Heart left ventricle (tissue), 16 donors: Measurements from ENCODE around the gene HID1. TPM values are rescaled to one million over a fixed set of nuclear protein-coding genes. Genes with fewer than 3 reads are reported as not detected.

Source experiments
- ATAC-seq, 4 donors: fragments of 200-7000 bp; cut with Tn5 transposase; one replicate each; pipeline ENCODE4 v1.9.1; 2020 to 2022; ENCODE audit warnings: moderate library complexity in 4 of 4, mild to moderate bottlenecking in 3 of 4, moderate number of reproducible peaks in 1 of 4
- DNase-seq, 5 donors: peaks; one replicate each; pipeline ENCODE4 v3.0.0-alpha.2; 2020
- H3K27ac ChIP-seq, 12 donors: fragments of 200-600 bp; sonication (generic) in 4 of 12; one replicate each; pipeline versions ENCODE4 v1.5.0 to v1.8.0; 2016 to 2022; ENCODE audit warnings: mild to moderate bottlenecking in 2 of 12
- H3K27me3 ChIP-seq, 9 donors: fragments of 200-600 bp; sonication (generic) in 2 of 9; one replicate each; pipeline versions ENCODE4 v1.5.1 to v1.8.0; 2016 to 2022; ENCODE audit warnings: mild to moderate bottlenecking in 3 of 9
- H3K36me3 ChIP-seq, 9 donors: fragments of 200-600 bp; sonication (generic) in 2 of 9; one replicate each; pipeline versions ENCODE4 v1.5.0 to v1.8.0; 2018 to 2022; ENCODE audit warnings: mild to moderate bottlenecking in 2 of 9
- H3K4me1 ChIP-seq, 12 donors: fragments of 200-600 bp; sonication (generic) in 4 of 12; one replicate each; pipeline versions ENCODE4 v1.5.0 to v1.8.0; 2016 to 2022; ENCODE audit warnings: mild to moderate bottlenecking in 3 of 12
- H3K4me3 ChIP-seq, 12 donors: fragments of 200-600 bp; sonication (generic) in 4 of 12; one replicate each; pipeline versions ENCODE4 v1.5.0 to v1.8.0; 2017 to 2022; ENCODE audit warnings: mild to moderate bottlenecking in 9 of 12, moderate library complexity in 4 of 12
- H3K9me3 ChIP-seq, 12 donors: fragments of 200-600 bp; sonication (generic) in 4 of 12; one replicate each; pipeline versions ENCODE4 v1.5.0 to v1.8.0; 2016 to 2022; ENCODE audit warnings: mild to moderate bottlenecking in 1 of 12
- CTCF ChIP-seq, 12 donors: fragments of 200-600 bp; sonication (generic) in 4 of 12; IDR thresholded peaks; one replicate each; pipeline versions ENCODE4 v1.5.0 to v1.8.0; 2018 to 2022; ENCODE audit warnings: antibody characterized with exemption in 12 of 12, mild to moderate bottlenecking in 5 of 12
- POLR2A ChIP-seq, 2 donors: fragments of 450-650 bp; IDR thresholded peaks; one replicate each; pipeline ENCODE4 v1.6.1; 2017; ENCODE audit warnings: antibody characterized with exemption in 2 of 2, mild to moderate bottlenecking in 2 of 2, moderate library complexity in 2 of 2
- WGBS, 4 donors: extraction: QIAGEN DNeasy Blood & Tissue Kit in 2 of 4; methylation state at CpG; one replicate each; pipeline versions ENCODE4 v1.1.5 to v1.1.7; 2013 to 2018; 5-methylcytosine and 5-hydroxymethylcytosine counted together
- intact Hi-C, 10 donors: fragments of 100-400 bp; cut with DNase I; formaldehyde crosslinking; loops; one replicate each; pipeline versions ENCODE4 v1.11.1 to v1.14.2; 2022
- polyA plus RNA-seq, 2 donors: library from polyadenylated mRNA; stranded (reverse); fragments of 200-250 nt; gene quantifications; one replicate each; pipeline ENCODE4 v1.2.3, GENCODE V29; 2013
- total RNA-seq, 9 donors: library from RNA; depleted of rRNA in 2 of 9; stranded (reverse); fragments of >200 nt in 2 of 9; fragmentation: NEBNext Ultra II Directional in 3 of 9; extraction: Animal tissue kit (Norgen Biotek cat#: 25700) in 3 of 9; gene quantifications; one replicate each; pipeline versions ENCODE4 v1.1.0 to v1.2.4, GENCODE V29; 2016 to 2023
- donor health status: ischemic (EF 13 %, LVEDD 7.1; RV severe dilation, severe dysfunction).
- donor health status: healthy with polysubstance abuse.
- donor health status: DM: no; HTN: yes; CAD: no.
- donor health status: DM: no; HTN: no; CAD: no.
- donor health status: ischemic (EF 25% LVEDD 6.9; RV normal size, moderate dysfunction).
- donor health status: ischemic (EF 25% LVEDD 5.7; RV mildly dilated, moderate dysfunction).
- donor health status: healthy.
- donor health status: DM: yes; HTN: yes; CAD: no.
- donor health status: ischemic (EF 35%, LVEDD 5.7; RV mildly dilated, moderate dysfunction).
- donor health status: nonischemic (EF 11% LVEDD 7.7; RV severe dilation, severe dysfunction).
- donor health status: DM: yes; HTN: yes; CAD: no.
- donor health status: PGD.
- donor health status: ischemic (EF 29% LVEDD 5.4; RV normal size, mild dysfunction).
- donor health status: nonischemic (EF 23%, LVEDD 6.1; RV moderate dilation, normal function).

The HID1 gene
- total and polyA plus RNA-seq, 11 donors, result 5.7 to 15.7 (median 9.8) TPM

- Histone ChIP-seq H3K27ac (no peak overlapping the region), H3K27me3 (peaks cover 19 to 72% (median 39%) of the 10 kb centered on the region in 9 donors), H3K36me3 (no peaks in the 10 kb centered on the region), H3K4me3 (no peak overlapping the region), H3K4me1 (peaks cover 0 to 40% (median 17%) of the 10 kb centered on the region in 12 donors), H3K9me3 (no peaks in the 10 kb centered on the region)
- ATAC-seq (no peak), DNase-seq (peak in 1 of 5 donors; percentile 58)
- no peak for TF ChIP-seq POLR2A (IDR thresholded peaks at IDR 0.05)
- TF ChIP-seq CTCF (IDR thresholded peaks at IDR 0.05), result no peak
- WGBS, 4 donors, result 60 to 83% (median 76%) methylated on average over 4 to 27 of the region's 27 CpGs
- intact Hi-C loops, result no loop called here
Observed at GRCh38 chr17:74920306-74920620, 52.3 kb downstream of the HID1 start.

GRCh38 chr17:74919440-74920305 lies 52.9 kb downstream of the HID1 start:
- ATAC-seq (peak in 2 of 4 donors; percentile 27 to 30), DNase-seq (peak in 1 of 5 donors; percentile 64)
- Histone ChIP-seq H3K4me3 (no peak overlapping the region), H3K27ac (no peak overlapping the region), H3K4me1 (peaks cover 0 to 38% (median 17%) of the 10 kb centered on the region in 12 donors), H3K9me3 (no peaks in the 10 kb centered on the region), H3K36me3 (no peaks in the 10 kb centered on the region), H3K27me3 (peaks cover 16 to 66% (median 33%) of the 10 kb centered on the region in 9 donors)
- WGBS, 4 donors, result 53 to 68% (median 64%) methylated on average over 58 to 67 of the region's 67 CpGs
- intact Hi-C loops, result no loop called here
- TF ChIP-seq CTCF (IDR thresholded peaks at IDR 0.05) (peak in 5 of 12 donors; percentile 17 to 35 (median 30)), POLR2A (IDR thresholded peaks at IDR 0.05) (no peak)

GRCh38 chr17:74918906-74919305 lies 53.7 kb downstream of the HID1 start:
- Histone ChIP-seq H3K27ac (no peak overlapping the region), H3K9me3 (no peaks in the 10 kb centered on the region), H3K4me3 (no peak overlapping the region), H3K4me1 (peaks cover 0 to 30% (median 12%) of the 10 kb centered on the region in 12 donors), H3K27me3 (peaks cover 9 to 58% (median 26%) of the 10 kb centered on the region in 9 donors), H3K36me3 (no peaks in the 10 kb centered on the region)
- TF ChIP-seq POLR2A (IDR thresholded peaks at IDR 0.05) (no peak), CTCF (IDR thresholded peaks at IDR 0.05) (no peak)
- intact Hi-C loops, result no loop called here
- DNase-seq, result no peak
- no peak for ATAC-seq
- WGBS, 4 donors, result 88 to 95% (median 93%) methylated on average over 5 of the region's 5 CpGs

GRCh38 chr17:74917430-74917829 lies 55.1 kb downstream of the HID1 start:
- peaks cover 4 to 43% (median 11%) of the 10 kb centered on the region in 9 donors for H3K27me3 ChIP-seq
- TF ChIP-seq POLR2A (IDR thresholded peaks at IDR 0.05) (no peak), CTCF (IDR thresholded peaks at IDR 0.05) (no peak)
- H3K9me3 ChIP-seq, result no peaks in the 10 kb centered on the region
- H3K27ac ChIP-seq, result no peak overlapping the region
- no peak overlapping the region for H3K4me3 ChIP-seq
- H3K36me3 ChIP-seq, result no peaks in the 10 kb centered on the region
- ATAC-seq (peak in 1 of 4 donors; percentile 21), DNase-seq (peak in 1 of 5 donors; percentile 49)
- 58 to 80% (median 65%) methylated on average over 8 to 10 of the region's 10 CpGs for WGBS, 4 donors
- intact Hi-C loops, result no loop called here
- peaks cover 0 to 17% (median 0%) of the 10 kb centered on the region in 12 donors for H3K4me1 ChIP-seq
